Measurements from ENCODE around the gene KIF1A. TPM values are rescaled to one million over a fixed set of nuclear protein-coding genes. Genes with fewer than 3 reads are reported as not detected.
A peak's percentile ranks its signal among the peaks of the same experiment; 100 is the strongest.

KIF1A gene
- total and polyA plus RNA-seq, 2 of the 13 experiments (the other 11 are each of a cell fraction or from before 2014, with no cell fraction given): 0.01 TPM; not detected in 1

DNA sequence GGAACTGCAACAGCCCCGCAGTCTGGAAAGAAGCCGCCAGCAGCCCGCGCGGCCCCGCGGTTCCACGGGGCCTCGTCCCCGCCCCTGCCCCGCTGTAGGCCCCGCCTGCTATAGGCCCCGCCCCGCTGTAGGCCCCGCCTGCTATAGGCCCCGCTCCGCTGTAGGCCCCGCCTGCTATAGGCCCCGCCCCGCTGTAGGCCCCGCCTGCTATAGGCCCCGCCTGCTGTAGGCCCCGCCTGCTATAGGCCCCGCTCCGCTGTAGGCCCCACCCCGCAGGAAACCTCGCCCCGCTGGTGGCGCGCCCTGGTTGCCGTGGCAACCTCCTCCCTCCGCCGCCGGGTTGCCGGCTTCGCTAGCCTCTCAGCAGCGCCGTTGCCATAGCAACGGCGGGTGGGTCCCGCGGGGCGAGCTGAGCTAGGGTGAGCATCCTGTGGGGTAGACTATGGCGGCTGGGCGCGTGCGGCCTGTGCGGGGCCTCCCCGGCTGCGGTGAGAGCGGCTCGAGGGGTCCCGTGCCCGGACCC is 12.2 kb upstream of the KIF1A start (continued):
- no peak for TF ChIP-seq ZNF432 (CRISPR knock-in tag; IDR thresholded peaks at IDR 0.05; ENCODE audit: borderline replicate concordance)
- 0 out of 2 replicates have a peak, but pooled peaks have one; percentile 24 for TF ChIP-seq EZH2 (conservative IDR thresholded peaks at IDR 0.05; ENCODE audit: low read depth, low read length)
- no peak for TF ChIP-seq ZNF562 (CRISPR knock-in tag; IDR thresholded peaks at IDR 0.05; ENCODE audit: borderline replicate concordance)
- TF ChIP-seq ZNF260 (CRISPR knock-in tag; IDR thresholded peaks at IDR 0.05; ENCODE audit: borderline replicate concordance, low read depth): no peak
- TF ChIP-seq ZZZ3 (CRISPR knock-in tag; IDR thresholded peaks at IDR 0.05; ENCODE audit: borderline replicate concordance): no peak
- no peak for TF ChIP-seq ZNF256 (CRISPR knock-in tag; conservative IDR thresholded peaks at IDR 0.05)
- TF ChIP-seq JARID2 (CRISPR knock-in tag; IDR thresholded peaks at IDR 0.05; ENCODE audit: insufficient replicate concordance): no peak
- TF ChIP-seq ZNF564 (CRISPR knock-in tag; IDR thresholded peaks at IDR 0.05): no peak
- 0 out of 2 replicates have a peak, but pooled peaks have one; percentile 15 for TF ChIP-seq ZFY (CRISPR knock-in tag; IDR thresholded peaks at IDR 0.05)
- no peak for TF ChIP-seq ZNF768 (CRISPR knock-in tag; IDR thresholded peaks at IDR 0.05)
- no peak for TF ChIP-seq ZNF33A (CRISPR knock-in tag; IDR thresholded peaks at IDR 0.05; ENCODE audit: borderline replicate concordance)
- TF ChIP-seq KDM1A (CRISPR knock-in tag; IDR thresholded peaks at IDR 0.05): 0 out of 2 replicates have a peak, but pooled peaks have one; percentile 58
- no peak for TF ChIP-seq CHCHD3 (CRISPR knock-in tag; IDR thresholded peaks at IDR 0.05)
- TF ChIP-seq FIP1L1 (IDR thresholded peaks at IDR 0.05; ENCODE audit: borderline replicate concordance, insufficient read depth, low read depth, low read length): no peak
- TF ChIP-seq RNF2 (conservative IDR thresholded peaks at IDR 0.05; ENCODE audit: low read depth): no peak
- TF ChIP-seq, protein P1, sequence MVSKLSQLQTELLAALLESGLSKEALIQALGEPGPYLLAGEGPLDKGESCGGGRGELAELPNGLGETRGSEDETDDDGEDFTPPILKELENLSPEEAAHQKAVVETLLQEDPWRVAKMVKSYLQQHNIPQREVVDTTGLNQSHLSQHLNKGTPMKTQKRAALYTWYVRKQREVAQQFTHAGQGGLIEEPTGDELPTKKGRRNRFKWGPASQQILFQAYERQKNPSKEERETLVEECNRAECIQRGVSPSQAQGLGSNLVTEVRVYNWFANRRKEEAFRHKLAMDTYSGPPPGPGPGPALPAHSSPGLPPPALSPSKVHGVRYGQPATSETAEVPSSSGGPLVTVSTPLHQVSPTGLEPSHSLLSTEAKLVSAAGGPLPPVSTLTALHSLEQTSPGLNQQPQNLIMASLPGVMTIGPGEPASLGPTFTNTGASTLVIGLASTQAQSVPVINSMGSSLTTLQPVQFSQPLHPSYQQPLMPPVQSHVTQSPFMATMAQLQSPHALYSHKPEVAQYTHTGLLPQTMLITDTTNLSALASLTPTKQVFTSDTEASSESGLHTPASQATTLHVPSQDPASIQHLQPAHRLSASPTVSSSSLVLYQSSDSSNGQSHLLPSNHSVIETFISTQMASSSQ (IDR thresholded peaks at IDR 0.05; ENCODE audit: low read depth): no peak
- TF ChIP-seq, protein P1 (CRISPR knock-in tag; IDR thresholded peaks at IDR 0.05; ENCODE audit: borderline replicate concordance): no peak
- TF ChIP-seq RARA (CRISPR knock-in tag; IDR thresholded peaks at IDR 0.05): no peak
- TF ChIP-seq ZNF589 (CRISPR knock-in tag; conservative IDR thresholded peaks at IDR 0.05): no peak
- TF ChIP-seq ZNF496 (CRISPR knock-in tag; IDR thresholded peaks at IDR 0.05; ENCODE audit: insufficient replicate concordance): no peak
- TF ChIP-seq, protein P2, sequence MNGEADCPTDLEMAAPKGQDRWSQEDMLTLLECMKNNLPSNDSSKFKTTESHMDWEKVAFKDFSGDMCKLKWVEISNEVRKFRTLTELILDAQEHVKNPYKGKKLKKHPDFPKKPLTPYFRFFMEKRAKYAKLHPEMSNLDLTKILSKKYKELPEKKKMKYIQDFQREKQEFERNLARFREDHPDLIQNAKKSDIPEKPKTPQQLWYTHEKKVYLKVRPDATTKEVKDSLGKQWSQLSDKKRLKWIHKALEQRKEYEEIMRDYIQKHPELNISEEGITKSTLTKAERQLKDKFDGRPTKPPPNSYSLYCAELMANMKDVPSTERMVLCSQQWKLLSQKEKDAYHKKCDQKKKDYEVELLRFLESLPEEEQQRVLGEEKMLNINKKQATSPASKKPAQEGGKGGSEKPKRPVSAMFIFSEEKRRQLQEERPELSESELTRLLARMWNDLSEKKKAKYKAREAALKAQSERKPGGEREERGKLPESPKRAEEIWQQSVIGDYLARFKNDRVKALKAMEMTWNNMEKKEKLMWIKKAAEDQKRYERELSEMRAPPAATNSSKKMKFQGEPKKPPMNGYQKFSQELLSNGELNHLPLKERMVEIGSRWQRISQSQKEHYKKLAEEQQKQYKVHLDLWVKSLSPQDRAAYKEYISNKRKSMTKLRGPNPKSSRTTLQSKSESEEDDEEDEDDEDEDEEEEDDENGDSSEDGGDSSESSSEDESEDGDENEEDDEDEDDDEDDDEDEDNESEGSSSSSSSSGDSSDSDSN (CRISPR knock-in tag; IDR thresholded peaks at IDR 0.05): no peak
- TF ChIP-seq RARG (CRISPR knock-in tag; IDR thresholded peaks at IDR 0.05; ENCODE audit: low read depth): no peak
- peak; percentile 63; the same call in 1 of the 2 replicates for TF ChIP-seq HDAC1 (CRISPR knock-in tag; IDR thresholded peaks at IDR 0.05)
